ENCODE results near the gene LIMCH1. TPM values are rescaled to one million over a fixed set of nuclear protein-coding genes. Genes with fewer than 3 reads are reported as not detected.
"Not testable (repeated sequence)": the region's sequence is repeated elsewhere in the genome, so short reads cannot be mapped to it uniquely, and the experiment has no call there.

Gene LIMCH1
- total RNA-seq, 5 donors from 2014 or later (not counting 1 experiment from before 2014, with no cell fraction given) = 0.15 to 0.38 (median 0.30) TPM

GRCh38 chr4:41647383-41647782, 109.4 kb downstream of the LIMCH1 start:
- CTCF ChIA-PET = no interaction called here
- Histone ChIP-seq H3K4me3 (ENCODE audit: control insufficient read depth in 1 of 2, extremely low read depth in 1 of 2, low read length in 1 of 2) (no peak overlapping the region), H3K27me3 (replicated peaks in 1 of 2; ENCODE audit: control insufficient read depth in 2 of 2, extremely low read depth in 1 of 2, insufficient read depth in 2 of 2, low read length in 1 of 2) (peaks cover 4 to 11% of the 10 kb centered on the region in 2 experiments), H3K27ac (ENCODE audit: low read length) (no peak overlapping the region), H3K9me3 (no peaks in the 10 kb centered on the region), H3K36me3 (ENCODE audit: control insufficient read depth in 2 of 2, extremely low read depth in 1 of 2, insufficient read depth in 1 of 2, low read length in 1 of 2) (no peaks in the 10 kb centered on the region), H3K4me1 (ENCODE audit: control insufficient read depth in 1 of 2, extremely low read depth in 1 of 2, insufficient read depth in 2 of 2, low read length in 2 of 2) (no peaks in the 10 kb centered on the region)
- Mint-ChIP-seq H3K4me1 (no peaks in the 10 kb centered on the region), H3K9me3 (peaks cover 0 to 4% (median 0%) of the 10 kb centered on the region in 3 donors), H3K36me3 (no peaks in the 10 kb centered on the region), H3K27ac (no peak overlapping the region), H3K27me3 (peaks cover 26 to 39% of the 10 kb centered on the region in 2 donors), H3K4me3 (no peak overlapping the region)
- POLR2A ChIA-PET = no interaction called here
- no peak for ATAC-seq (replicated peaks in 1 of 4)
- DNase-seq = no peak
- no CpG with 5 or more reads among the region's 3 CpGs for WGBS (ENCODE audit: insufficient coverage)

- H3K36me3 ChIP-seq (ENCODE audit: control insufficient read depth in 2 of 2, extremely low read depth in 1 of 2, insufficient read depth in 1 of 2, low read length in 1 of 2); H3K4me3 Mint-ChIP-seq; H3K4me1 ChIP-seq (ENCODE audit: control insufficient read depth in 1 of 2, extremely low read depth in 1 of 2, insufficient read depth in 2 of 2, low read length in 2 of 2); H3K27ac Mint-ChIP-seq; CTCF ChIA-PET; ATAC-seq (replicated peaks in 1 of 4); H3K9me3 Mint-ChIP-seq; DNase-seq; H3K4me1 Mint-ChIP-seq; H3K36me3 Mint-ChIP-seq; H3K27ac ChIP-seq (ENCODE audit: low read length); H3K4me3 ChIP-seq (ENCODE audit: control insufficient read depth in 1 of 2, extremely low read depth in 1 of 2, low read length in 1 of 2); POLR2A ChIA-PET; H3K27me3 ChIP-seq (replicated peaks in 1 of 2; ENCODE audit: control insufficient read depth in 2 of 2, extremely low read depth in 1 of 2, insufficient read depth in 2 of 2, low read length in 1 of 2); H3K9me3 ChIP-seq: not testable (repeated sequence)
- peaks cover 13 to 20% of the 10 kb centered on the region in 2 donors for H3K27me3 Mint-ChIP-seq
These were observed 113.2 kb downstream of the LIMCH1 start for GRCh38 chr4:41651150-41651549.

GRCh38 chr4:41652971-41653370, 115.0 kb downstream of the LIMCH1 start:
- DNase-seq = no peak
- H3K4me1 Mint-ChIP-seq = no peaks in the 10 kb centered on the region
- Histone ChIP-seq H3K4me3 (ENCODE audit: control insufficient read depth in 1 of 2, extremely low read depth in 1 of 2, low read length in 1 of 2) (no peak overlapping the region), H3K4me1 (ENCODE audit: control insufficient read depth in 1 of 2, extremely low read depth in 1 of 2, insufficient read depth in 2 of 2, low read length in 2 of 2) (no peaks in the 10 kb centered on the region), H3K27me3 (replicated peaks in 1 of 2; ENCODE audit: control insufficient read depth in 2 of 2, extremely low read depth in 1 of 2, insufficient read depth in 2 of 2, low read length in 1 of 2) (no peaks in the 10 kb centered on the region), H3K27ac (ENCODE audit: low read length) (no peak overlapping the region), H3K9me3 (no peaks in the 10 kb centered on the region), H3K36me3 (ENCODE audit: control insufficient read depth in 2 of 2, extremely low read depth in 1 of 2, insufficient read depth in 1 of 2, low read length in 1 of 2) (no peaks in the 10 kb centered on the region)
- CTCF ChIA-PET = interaction anchor here in 1 of 2 donors (0.6 kb wide), 1 partner anchor 44 kb away, joined by 6 read pairs; no protein-coding TSS in a partner anchor
- peaks cover 7 to 16% of the 10 kb centered on the region in 2 donors for H3K27me3 Mint-ChIP-seq
- no CpG with 5 or more reads among the region's 1 CpG for WGBS (ENCODE audit: insufficient coverage)
- H3K36me3 Mint-ChIP-seq = no peaks in the 10 kb centered on the region
- H3K27ac Mint-ChIP-seq = no peak overlapping the region
- no peak overlapping the region for H3K4me3 Mint-ChIP-seq
- POLR2A ChIA-PET = no interaction called here
- ATAC-seq (replicated peaks in 1 of 4) = no peak
- peaks cover 0 to 4% (median 0%) of the 10 kb centered on the region in 3 donors for H3K9me3 Mint-ChIP-seq

GRCh38 chr4:41653523-41653922, 115.6 kb downstream of the LIMCH1 start:
- Histone ChIP-seq H3K4me1 (ENCODE audit: control insufficient read depth in 1 of 2, extremely low read depth in 1 of 2, insufficient read depth in 2 of 2, low read length in 2 of 2) (no peaks in the 10 kb centered on the region), H3K27me3 (replicated peaks in 1 of 2; ENCODE audit: control insufficient read depth in 2 of 2, extremely low read depth in 1 of 2, insufficient read depth in 2 of 2, low read length in 1 of 2) (no peaks in the 10 kb centered on the region), H3K4me3 (ENCODE audit: control insufficient read depth in 1 of 2, extremely low read depth in 1 of 2, low read length in 1 of 2) (no peak overlapping the region), H3K36me3 (ENCODE audit: control insufficient read depth in 2 of 2, extremely low read depth in 1 of 2, insufficient read depth in 1 of 2, low read length in 1 of 2) (no peaks in the 10 kb centered on the region), H3K9me3 (no peaks in the 10 kb centered on the region), H3K27ac (ENCODE audit: low read length) (no peak overlapping the region)
- DNase-seq (no peak), ATAC-seq (replicated peaks in 1 of 4) (no peak)
- Mint-ChIP-seq H3K27me3 (peaks cover 4 to 16% of the 10 kb centered on the region in 2 donors), H3K4me3 (no peak overlapping the region), H3K27ac (no peak overlapping the region), H3K36me3 (no peaks in the 10 kb centered on the region), H3K4me1 (no peaks in the 10 kb centered on the region), H3K9me3 (peaks cover 0 to 4% (median 0%) of the 10 kb centered on the region in 3 donors)
- ChIA-PET CTCF (interaction anchor here in 1 of 2 donors (0.6 kb wide), 1 partner anchor 44 kb away, joined by 6 read pairs; no protein-coding TSS in a partner anchor), POLR2A (no interaction called here)
- WGBS (ENCODE audit: insufficient coverage) = no CpG with 5 or more reads among the region's 6 CpGs

- ATAC-seq (replicated peaks in 1 of 4) (no peak), DNase-seq (no peak)
- Mint-ChIP-seq H3K27ac (no peak overlapping the region), H3K36me3 (no peaks in the 10 kb centered on the region), H3K9me3 (peaks cover 0 to 2% (median 0%) of the 10 kb centered on the region in 3 donors), H3K27me3 (peaks cover 3 to 14% of the 10 kb centered on the region in 2 donors), H3K4me1 (no peaks in the 10 kb centered on the region), H3K4me3 (no peak overlapping the region)
- CTCF ChIA-PET = no interaction called here
- POLR2A ChIA-PET = no interaction called here
- no peaks in the 10 kb centered on the region for H3K9me3 ChIP-seq
- H3K27me3 ChIP-seq (replicated peaks in 1 of 2; ENCODE audit: control insufficient read depth in 2 of 2, extremely low read depth in 1 of 2, insufficient read depth in 2 of 2, low read length in 1 of 2) = no peaks in the 10 kb centered on the region
- H3K36me3 ChIP-seq (ENCODE audit: control insufficient read depth in 2 of 2, extremely low read depth in 1 of 2, insufficient read depth in 1 of 2, low read length in 1 of 2) = no peaks in the 10 kb centered on the region
- no peak overlapping the region for H3K27ac ChIP-seq (ENCODE audit: low read length)
- no peak overlapping the region for H3K4me3 ChIP-seq (ENCODE audit: control insufficient read depth in 1 of 2, extremely low read depth in 1 of 2, low read length in 1 of 2)
- no peaks in the 10 kb centered on the region for H3K4me1 ChIP-seq (ENCODE audit: control insufficient read depth in 1 of 2, extremely low read depth in 1 of 2, insufficient read depth in 2 of 2, low read length in 2 of 2)
- no CpG with 5 or more reads among the region's 3 CpGs for WGBS (ENCODE audit: insufficient coverage)
These were observed 117.2 kb downstream of the LIMCH1 start for GRCh38 chr4:41655177-41655576.

- H3K4me3 Mint-ChIP-seq = no peak overlapping the region
- H3K9me3 Mint-ChIP-seq = no peaks in the 10 kb centered on the region
- Histone ChIP-seq H3K36me3 (ENCODE audit: control insufficient read depth in 2 of 2, extremely low read depth in 1 of 2, insufficient read depth in 1 of 2, low read length in 1 of 2) (no peaks in the 10 kb centered on the region), H3K4me1 (ENCODE audit: control insufficient read depth in 1 of 2, extremely low read depth in 1 of 2, insufficient read depth in 2 of 2, low read length in 2 of 2) (no peaks in the 10 kb centered on the region), H3K27ac (ENCODE audit: low read length) (no peak overlapping the region), H3K27me3 (replicated peaks in 1 of 2; ENCODE audit: control insufficient read depth in 2 of 2, extremely low read depth in 1 of 2, insufficient read depth in 2 of 2, low read length in 1 of 2) (no peaks in the 10 kb centered on the region), H3K9me3 (no peaks in the 10 kb centered on the region), H3K4me3 (ENCODE audit: control insufficient read depth in 1 of 2, extremely low read depth in 1 of 2, low read length in 1 of 2) (no peak overlapping the region)
- DNase-seq (no peak), ATAC-seq (replicated peaks in 1 of 4) (no peak)
- H3K4me1 Mint-ChIP-seq = no peaks in the 10 kb centered on the region
- CTCF ChIA-PET = no interaction called here
- H3K27me3 Mint-ChIP-seq = peaks cover 8 to 17% of the 10 kb centered on the region in 2 donors
- H3K27ac Mint-ChIP-seq = no peak overlapping the region
- no CpG with 5 or more reads among the region's 3 CpGs for WGBS (ENCODE audit: insufficient coverage)
- no peaks in the 10 kb centered on the region for H3K36me3 Mint-ChIP-seq
- POLR2A ChIA-PET = no interaction called here
These were observed 118.1 kb downstream of the LIMCH1 start for GRCh38 chr4:41656106-41656505.
